Sigmoid colon (tissue), 4 donors: Measurements from ENCODE around the gene HPCAL1.

Experiments
- CTCF ChIP-seq, 4 experiments: fragments of 450-650 bp in 3 of 4; fragments of 200-600 bp in 1 of 4; IDR thresholded peaks; one replicate each; pipeline ENCODE4 v1.5.1; 2016 to 2019; ENCODE audit warnings: antibody characterized with exemption in 4 of 4, mild to moderate bottlenecking in 3 of 4, moderate library complexity in 2 of 4
- EP300 ChIP-seq, 4 donors: sonication (generic); formaldehyde crosslinking; IDR thresholded peaks; one replicate each; pipeline ENCODE4 v1.6.1; 2017; ENCODE audit warnings: antibody characterized with exemption in 4 of 4
- POLR2A ChIP-seq, 2 donors: fragments of 450-650 bp; IDR thresholded peaks; one replicate each; pipeline ENCODE4 v1.6.1; 2016; ENCODE audit warnings: antibody characterized with exemption in 2 of 2, mild to moderate bottlenecking in 2 of 2, moderate library complexity in 2 of 2
- POLR2AphosphoS5 ChIP-seq, 4 donors: sonication (generic); formaldehyde crosslinking; IDR thresholded peaks; one replicate each; pipeline ENCODE4 v1.6.1; 2017; ENCODE audit warnings: antibody characterized with exemption in 4 of 4

GRCh38 chr2:10310309-10310888 is 7.7 kb downstream of the HPCAL1 start:
- TF ChIP-seq POLR2A (IDR thresholded peaks at IDR 0.05) (no peak), CTCF (IDR thresholded peaks at IDR 0.05) (no peak), EP300 (IDR thresholded peaks at IDR 0.05) (no peak), POLR2AphosphoS5 (IDR thresholded peaks at IDR 0.05) (no peak)
